Fibroblast of lung (primary cell): ENCODE measurements around the gene BCAS3. TPM values are rescaled to one million over a fixed set of nuclear protein-coding genes. Genes with fewer than 3 reads are reported as not detected.
A peak's percentile ranks its signal among the peaks of the same experiment; 100 is the strongest.

Experiments used
- DNase-seq, 2 donors: peaks; one replicate each; pipeline versions ENCODE4 v3.0.0 to v3.0.0-alpha.2; 2010; ENCODE audit warnings: low read depth in 2 of 2
- H2AFZ ChIP-seq: 2 replicates; pipeline ENCODE4 v1.5.1; 2012; ENCODE audit warnings: low read length, control low read depth, inconsistent platforms
- H3K27ac ChIP-seq: 2 replicates; pipeline ENCODE4 v1.5.1; 2011; ENCODE audit warnings: low read length, control low read depth; ENCODE audit not compliant: insufficient read depth
- H3K27me3 ChIP-seq: 2 replicates; pipeline ENCODE4 v1.5.1; 2011; ENCODE audit warnings: mild to moderate bottlenecking, low read length; ENCODE audit not compliant: control insufficient read depth, insufficient read depth
- H3K36me3 ChIP-seq: 2 replicates; pipeline ENCODE4 v1.5.1; 2011; ENCODE audit warnings: low read length; ENCODE audit not compliant: control insufficient read depth, insufficient read depth
- H3K4me1 ChIP-seq: 2 replicates; pipeline ENCODE4 v1.5.1; 2011; ENCODE audit warnings: low read length; ENCODE audit not compliant: control insufficient read depth, insufficient read depth; ENCODE audit errors: extremely low read depth
- H3K4me2 ChIP-seq: 2 replicates; pipeline ENCODE4 v1.5.1; 2011; ENCODE audit warnings: low read length, control low read depth; ENCODE audit not compliant: insufficient read depth; ENCODE audit errors: extremely low read depth
- H3K4me3 ChIP-seq, 4 experiments: fragments of 200-600 bp in 1 of 4; sonication (generic) in 1 of 4; replicated peaks in 1 of 4; 2 replicates each; pipeline ENCODE4 v1.5.1; 2011 to 2016; ENCODE audit warnings: low read length in 4 of 4, low read depth in 3 of 4, mild to moderate bottlenecking in 3 of 4, control low read depth in 2 of 4, inconsistent platforms in 1 of 4, mixed read lengths in 1 of 4; ENCODE audit not compliant: insufficient read depth in 1 of 4; ENCODE audit errors: control extremely low read depth in 1 of 4
- H3K79me2 ChIP-seq: 2 replicates; pipeline ENCODE4 v1.5.1; 2012; ENCODE audit warnings: mild to moderate bottlenecking, low read length, inconsistent platforms; ENCODE audit not compliant: control insufficient read depth, insufficient read depth
- H3K9ac ChIP-seq: 2 replicates; pipeline ENCODE4 v1.5.1; 2011; ENCODE audit warnings: mild to moderate bottlenecking, low read length, control low read depth; ENCODE audit not compliant: insufficient read depth
- H3K9me3 ChIP-seq: 2 replicates; pipeline ENCODE4 v1.5.1; 2012; ENCODE audit warnings: low read depth, low read length; ENCODE audit not compliant: control insufficient read depth, insufficient read depth
- H4K20me1 ChIP-seq: 2 replicates; pipeline ENCODE4 v1.5.1; 2011; ENCODE audit warnings: low read length; ENCODE audit not compliant: control insufficient read depth, insufficient read depth; ENCODE audit errors: extremely low read depth
- CTCF ChIP-seq, 2 donors: IDR thresholded peaks in 1 of 2; conservative IDR thresholded peaks in 1 of 2; 1 replicate in 1 of 2; 2 replicates in 1 of 2; pipeline ENCODE4 v1.5.1; 2011 to 2012; ENCODE audit warnings: low read length in 2 of 2, control low read depth in 1 of 2, inconsistent platforms in 1 of 2, low read depth in 1 of 2, mild to moderate bottlenecking in 1 of 2
- EZH2 ChIP-seq: IDR thresholded peaks from 2 replicates; pipeline ENCODE4 v1.5.1; 2012; ENCODE audit warnings: low read length, control low read depth, mild to moderate bottlenecking; ENCODE audit errors: missing control alignments
- polyA plus RNA-seq, 2 donors: library from polyadenylated mRNA; depleted of rRNA in 1 of 2; stranded (reverse) in 1 of 2; unstranded in 1 of 2; fragments of >200 nt; gene quantifications; 2 replicates each; pipeline ENCODE4 v1.2.1, GENCODE V29; 2011 to 2012; ENCODE audit warnings: missing spikeins in 1 of 2
- total RNA-seq: library from RNA; depleted of rRNA; stranded (reverse); fragments of >200 nt; gene quantifications from 2 replicates; pipeline ENCODE4 v1.2.1, GENCODE V29; 2014

Gene BCAS3
- total and polyA plus RNA-seq, 2 donors (not counting 1 experiment from before 2014, with no cell fraction given), result 9.9 to 43.6 TPM

- Histone ChIP-seq H4K20me1 (no peaks in the 10 kb centered on the region), H3K4me2 (no peak overlapping the region), H3K27ac (no peak overlapping the region), H3K9me3 (no peaks in the 10 kb centered on the region), H3K27me3 (no peaks in the 10 kb centered on the region), H2AFZ (no peak overlapping the region), H3K4me3 (no peak overlapping the region), H3K4me1 (peaks cover 29% of the 10 kb centered on the region), H3K9ac (no peak overlapping the region), H3K36me3 (no peaks in the 10 kb centered on the region), H3K79me2 (no peaks in the 10 kb centered on the region)
- DNase-seq, result peak in 1 of 2 donors; percentile 63
- TF ChIP-seq EZH2 (no peak), CTCF (conservative IDR thresholded peaks at IDR 0.05 in 1 of 2, IDR thresholded peaks at IDR 0.05 in 1 of 2; ENCODE audit: low read depth in 1 of 2, low read length in 2 of 2) (no peak)
Measured at GRCh38 chr17:61255647-61256046, 578.0 kb downstream of the BCAS3 start.

GRCh38 chr17:61259360-61259759, 581.7 kb downstream of the BCAS3 start:
- TF ChIP-seq EZH2, result no peak
- TF ChIP-seq CTCF (conservative IDR thresholded peaks at IDR 0.05 in 1 of 2, IDR thresholded peaks at IDR 0.05 in 1 of 2; ENCODE audit: low read depth in 1 of 2, low read length in 2 of 2), result no peak
- no peaks in the 10 kb centered on the region for H3K36me3 ChIP-seq
- H3K27me3 ChIP-seq, result no peaks in the 10 kb centered on the region
- no peak overlapping the region for H3K9ac ChIP-seq
- peak overlapping the region; percentile 7 for H3K27ac ChIP-seq
- peaks cover 16% of the 10 kb centered on the region for H3K4me1 ChIP-seq
- no peak overlapping the region for H3K4me3 ChIP-seq
- no peaks in the 10 kb centered on the region for H4K20me1 ChIP-seq
- no peak overlapping the region for H2AFZ ChIP-seq
- no peaks in the 10 kb centered on the region for H3K9me3 ChIP-seq
- DNase-seq, result no peak
- no peaks in the 10 kb centered on the region for H3K79me2 ChIP-seq
- H3K4me2 ChIP-seq, result no peak overlapping the region

- Histone ChIP-seq H3K27me3 (no peaks in the 10 kb centered on the region), H2AFZ (peak overlapping the region; percentile 30), H3K4me1 (peaks cover 13% of the 10 kb centered on the region), H4K20me1 (no peaks in the 10 kb centered on the region), H3K9ac (peak overlapping the region; percentile 32), H3K36me3 (no peaks in the 10 kb centered on the region), H3K27ac (peak overlapping the region; percentile 7), H3K9me3 (no peaks in the 10 kb centered on the region), H3K4me3 (no peak overlapping the region), H3K4me2 (peak overlapping the region; percentile 46), H3K79me2 (no peaks in the 10 kb centered on the region)
- TF ChIP-seq EZH2, result no peak
- TF ChIP-seq CTCF (conservative IDR thresholded peaks at IDR 0.05 in 1 of 2, IDR thresholded peaks at IDR 0.05 in 1 of 2; ENCODE audit: low read depth in 1 of 2, low read length in 2 of 2), result no peak
- peak in 1 of 2 donors; percentile 91 for DNase-seq
Measured at GRCh38 chr17:61260071-61260797, 582.6 kb downstream of the BCAS3 start.
